Eye (tissue), 1 donor: ENCODE results near the gene WHRN.

Experiments
- DNase-seq: peaks from one replicate; pipeline ENCODE4 v3.0.0-alpha.2; 2015

WHRN gene

GRCh38 chr9:114357911-114358328 is 147.4 kb downstream of the WHRN start:
- no peak for DNase-seq

GRCh38 chr9:114357360-114357759 is 147.9 kb downstream of the WHRN start:
- DNase-seq: no peak

- DNase-seq: no peak
Observed at GRCh38 chr9:114356792-114357191, 148.5 kb downstream of the WHRN start.

- DNase-seq: no peak
Observed at GRCh38 chr9:114355821-114356220, 149.5 kb downstream of the WHRN start.
